ENCODE results near the gene ALOX12B.

DNA sequence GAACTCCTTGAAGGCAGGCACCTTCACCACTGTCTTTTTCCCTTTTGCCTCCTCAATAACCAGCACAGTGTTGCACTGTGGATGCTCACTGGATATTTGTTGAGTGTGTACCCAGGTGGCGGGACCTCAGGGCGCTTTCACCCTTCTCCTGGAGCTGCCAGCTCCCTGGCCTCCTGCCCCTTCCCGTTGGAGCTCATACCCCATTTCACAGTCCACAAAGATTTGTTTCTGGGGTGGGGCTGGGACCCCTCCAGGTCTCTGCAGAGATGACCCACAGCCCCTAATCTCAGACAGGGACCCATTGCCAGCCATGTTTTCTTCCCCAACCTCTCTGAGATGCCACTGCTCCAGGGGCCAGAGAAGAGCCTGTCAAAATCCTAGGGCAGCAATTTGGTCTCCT is 12.4 kb downstream of the ALOX12B start:
- TF ChIP-seq EP300 (IDR thresholded peaks at IDR 0.05; ENCODE audit: borderline replicate concordance in 1 of 2, low read depth in 2 of 2, low read length in 2 of 2) = no peak
- TF ChIP-seq, protein P1, sequence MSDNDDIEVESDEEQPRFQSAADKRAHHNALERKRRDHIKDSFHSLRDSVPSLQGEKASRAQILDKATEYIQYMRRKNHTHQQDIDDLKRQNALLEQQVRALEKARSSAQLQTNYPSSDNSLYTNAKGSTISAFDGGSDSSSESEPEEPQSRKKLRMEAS (IDR thresholded peaks at IDR 0.05) = no peak
- TF ChIP-seq CTCF (IDR thresholded peaks at IDR 0.05; ENCODE audit: control extremely low read depth in 1 of 3, insufficient read depth in 1 of 3, low read depth in 1 of 3, low read length in 3 of 3) = no peak
- TF ChIP-seq JUN (IDR thresholded peaks at IDR 0.05; ENCODE audit: low read depth, low read length) = no peak
- no peak for TF ChIP-seq BRCA1 (IDR thresholded peaks at IDR 0.05; ENCODE audit: low read depth, low read length)
- no peak for TF ChIP-seq POLR2AphosphoS5 (IDR thresholded peaks at IDR 0.05; ENCODE audit: low read depth, low read length)
- TF ChIP-seq POLR2A (IDR thresholded peaks at IDR 0.05; ENCODE audit: control extremely low read depth in 1 of 2, low read depth in 2 of 2, low read length in 2 of 2) = no peak
- no peak for TF ChIP-seq EZH2 (IDR thresholded peaks at IDR 0.05; ENCODE audit: low read depth, low read length, severe bottlenecking)
- no peak for TF ChIP-seq TBP (IDR thresholded peaks at IDR 0.05; ENCODE audit: low read depth, low read length)
- TF ChIP-seq RAD21 (IDR thresholded peaks at IDR 0.05 in 1 of 2, conservative IDR thresholded peaks at IDR 0.05 in 1 of 2; ENCODE audit: low read depth in 2 of 2, low read length in 2 of 2) = no peak
- no peak for TF ChIP-seq YY1 (IDR thresholded peaks at IDR 0.05; ENCODE audit: low read depth, low read length)
- no peak for TF ChIP-seq EGR1 (IDR thresholded peaks at IDR 0.05; ENCODE audit: borderline replicate concordance, low read depth, low read length)
